ENCODE results near the gene ARHGEF1.

The ARHGEF1 gene

GRCh38 chr19:41935760-41936415 lies 52.9 kb downstream of the ARHGEF1 start:
- H4K12ac ChIP-seq (ENCODE audit: low read depth, low read length): no peak overlapping the region
- no peak overlapping the region for H3K4me3 ChIP-seq (ENCODE audit: low read depth, low read length)
- H3K4me1 ChIP-seq (ENCODE audit: control insufficient read depth in 1 of 2, insufficient read depth in 2 of 2, low read length in 2 of 2): peaks cover 3 to 4% of the 10 kb centered on the region in 2 experiments
- H3K4ac ChIP-seq (ENCODE audit: low read depth, low read length): no peak overlapping the region
- H2BK12ac ChIP-seq (ENCODE audit: low read length): no peak overlapping the region
- peaks cover 48% of the 10 kb centered on the region for H3K27me3 ChIP-seq (ENCODE audit: insufficient read depth, low read length)
- H4K8ac ChIP-seq (ENCODE audit: low read depth, low read length): no peak overlapping the region
- H3K27ac ChIP-seq (ENCODE audit: low read depth, low read length): no peak overlapping the region
- no peak overlapping the region for H3K18ac ChIP-seq (ENCODE audit: low read length)
- H3K79me1 ChIP-seq (ENCODE audit: low read length): no peaks in the 10 kb centered on the region
- no peak overlapping the region for H3K4me2 ChIP-seq (ENCODE audit: low read length)
- no peaks in the 10 kb centered on the region for H3K36me3 ChIP-seq (ENCODE audit: control insufficient read depth in 1 of 2, insufficient read depth in 2 of 2, low read length in 2 of 2)
- no peak overlapping the region for H3K14ac ChIP-seq (ENCODE audit: low read length)
- no peak overlapping the region for H4K91ac ChIP-seq (ENCODE audit: low read depth, low read length)
- H2BK120ac ChIP-seq (ENCODE audit: insufficient read depth, low read length, poor library complexity): no peak overlapping the region
- no peak overlapping the region for H2AK5ac ChIP-seq (ENCODE audit: low read length)
- no peak for DNase-seq
- peaks cover 4% of the 10 kb centered on the region for H3K9me3 ChIP-seq (ENCODE audit: insufficient read depth, low read depth, low read length)
- H2AFZ ChIP-seq (ENCODE audit: insufficient read depth, low read length, poor library complexity): no peak overlapping the region
- no peak overlapping the region for H2BK5ac ChIP-seq (ENCODE audit: low read depth, low read length, poor library complexity)
- H3K9ac ChIP-seq (ENCODE audit: low read length): no peak overlapping the region
- WGBS (ENCODE audit: extremely low coverage, insufficient coverage, insufficient read length): no CpG with 5 or more reads among the region's 26 CpGs
- no peaks in the 10 kb centered on the region for H3K79me2 ChIP-seq (ENCODE audit: control insufficient read depth, insufficient read depth, low read length, poor library complexity)
- H3K23ac ChIP-seq (ENCODE audit: low read length): no peak overlapping the region

GRCh38 chr19:41936416-41936850 lies 53.4 kb downstream of the ARHGEF1 start:
- Histone ChIP-seq H2AK5ac (ENCODE audit: low read length) (no peak overlapping the region), H3K9me3 (ENCODE audit: insufficient read depth, low read depth, low read length) (peaks cover 4% of the 10 kb centered on the region), H2BK5ac (ENCODE audit: low read depth, low read length, poor library complexity) (no peak overlapping the region), H3K14ac (ENCODE audit: low read length) (no peak overlapping the region), H3K79me2 (ENCODE audit: control insufficient read depth, insufficient read depth, low read length, poor library complexity) (no peaks in the 10 kb centered on the region), H3K36me3 (ENCODE audit: control insufficient read depth in 1 of 2, insufficient read depth in 2 of 2, low read length in 2 of 2) (no peaks in the 10 kb centered on the region), H3K4me3 (ENCODE audit: low read depth, low read length) (peak overlapping the region; percentile 44), H3K9ac (ENCODE audit: low read length) (no peak overlapping the region), H2BK12ac (ENCODE audit: low read length) (no peak overlapping the region), H3K79me1 (ENCODE audit: low read length) (no peaks in the 10 kb centered on the region), H4K91ac (ENCODE audit: low read depth, low read length) (no peak overlapping the region), H3K4ac (ENCODE audit: low read depth, low read length) (no peak overlapping the region), H2AFZ (ENCODE audit: insufficient read depth, low read length, poor library complexity) (no peak overlapping the region), H4K8ac (ENCODE audit: low read depth, low read length) (no peak overlapping the region), H2BK120ac (ENCODE audit: insufficient read depth, low read length, poor library complexity) (no peak overlapping the region), H3K18ac (ENCODE audit: low read length) (no peak overlapping the region), H4K12ac (ENCODE audit: low read depth, low read length) (no peak overlapping the region), H3K27ac (ENCODE audit: low read depth, low read length) (no peak overlapping the region), H3K23ac (ENCODE audit: low read length) (no peak overlapping the region), H3K4me2 (ENCODE audit: low read length) (no peak overlapping the region), H3K4me1 (ENCODE audit: control insufficient read depth in 1 of 2, insufficient read depth in 2 of 2, low read length in 2 of 2) (peaks cover 3 to 4% of the 10 kb centered on the region in 2 experiments), H3K27me3 (ENCODE audit: insufficient read depth, low read length) (peaks cover 48% of the 10 kb centered on the region)
- no CpG with 5 or more reads among the region's 8 CpGs for WGBS (ENCODE audit: extremely low coverage, insufficient coverage, insufficient read length)
- DNase-seq: no peak

DNA sequence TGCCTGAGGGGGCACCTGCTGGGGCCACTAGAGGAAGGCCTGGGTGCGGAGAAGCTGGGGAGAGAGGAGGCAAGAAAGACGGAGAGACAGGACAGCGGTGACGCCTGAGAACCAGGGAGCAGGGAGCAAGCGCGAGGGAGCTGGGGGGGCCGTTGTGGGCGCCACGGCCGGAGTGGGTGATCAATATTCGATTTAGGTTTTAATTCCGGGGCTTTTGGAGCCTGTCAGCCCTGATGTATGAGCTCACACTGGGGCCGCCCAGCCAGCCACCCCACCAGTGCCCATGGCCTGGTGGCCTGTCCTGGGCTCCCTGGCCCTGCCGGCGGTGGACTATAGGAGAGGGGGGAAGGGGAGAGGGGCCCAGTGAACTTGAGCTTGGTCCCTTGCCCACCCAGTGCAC lies 54.0 kb downstream of the ARHGEF1 start:
- no peak overlapping the region for H3K9ac ChIP-seq (ENCODE audit: low read length)
- no peak for DNase-seq
- H3K27ac ChIP-seq (ENCODE audit: low read depth, low read length): no peak overlapping the region
- H3K36me3 ChIP-seq (ENCODE audit: control insufficient read depth in 1 of 2, insufficient read depth in 2 of 2, low read length in 2 of 2): no peaks in the 10 kb centered on the region
- no CpG with 5 or more reads among the region's 15 CpGs for WGBS (ENCODE audit: extremely low coverage, insufficient coverage, insufficient read length)
- H2BK12ac ChIP-seq (ENCODE audit: low read length): no peak overlapping the region
- no peak overlapping the region for H2BK5ac ChIP-seq (ENCODE audit: low read depth, low read length, poor library complexity)
- H3K18ac ChIP-seq (ENCODE audit: low read length): no peak overlapping the region
- no peaks in the 10 kb centered on the region for H3K79me2 ChIP-seq (ENCODE audit: control insufficient read depth, insufficient read depth, low read length, poor library complexity)
- no peak overlapping the region for H2BK120ac ChIP-seq (ENCODE audit: insufficient read depth, low read length, poor library complexity)
- H3K27me3 ChIP-seq (ENCODE audit: insufficient read depth, low read length): peaks cover 47% of the 10 kb centered on the region
- no peak overlapping the region for H2AK5ac ChIP-seq (ENCODE audit: low read length)
- H4K91ac ChIP-seq (ENCODE audit: low read depth, low read length): no peak overlapping the region
- peaks cover 3% of the 10 kb centered on the region for H3K9me3 ChIP-seq (ENCODE audit: insufficient read depth, low read depth, low read length)
- no peak overlapping the region for H4K12ac ChIP-seq (ENCODE audit: low read depth, low read length)
- H2AFZ ChIP-seq (ENCODE audit: insufficient read depth, low read length, poor library complexity): no peak overlapping the region
- no peak overlapping the region for H3K23ac ChIP-seq (ENCODE audit: low read length)
- H3K4ac ChIP-seq (ENCODE audit: low read depth, low read length): no peak overlapping the region
- no peak overlapping the region for H3K4me2 ChIP-seq (ENCODE audit: low read length)
- no peak overlapping the region for H3K4me3 ChIP-seq (ENCODE audit: low read depth, low read length)
- no peaks in the 10 kb centered on the region for H3K79me1 ChIP-seq (ENCODE audit: low read length)
- peaks cover 3 to 4% of the 10 kb centered on the region in 2 experiments for H3K4me1 ChIP-seq (ENCODE audit: control insufficient read depth in 1 of 2, insufficient read depth in 2 of 2, low read length in 2 of 2)
- no peak overlapping the region for H4K8ac ChIP-seq (ENCODE audit: low read depth, low read length)
- no peak overlapping the region for H3K14ac ChIP-seq (ENCODE audit: low read length)

- Histone ChIP-seq H3K27me3 (ENCODE audit: insufficient read depth, low read length) (peaks cover 39% of the 10 kb centered on the region), H3K27ac (ENCODE audit: low read depth, low read length) (no peak overlapping the region), H2AFZ (ENCODE audit: insufficient read depth, low read length, poor library complexity) (no peak overlapping the region), H4K8ac (ENCODE audit: low read depth, low read length) (no peak overlapping the region), H3K4ac (ENCODE audit: low read depth, low read length) (no peak overlapping the region), H2BK120ac (ENCODE audit: insufficient read depth, low read length, poor library complexity) (no peak overlapping the region), H3K18ac (ENCODE audit: low read length) (no peak overlapping the region), H2BK5ac (ENCODE audit: low read depth, low read length, poor library complexity) (no peak overlapping the region), H3K36me3 (ENCODE audit: control insufficient read depth in 1 of 2, insufficient read depth in 2 of 2, low read length in 2 of 2) (no peaks in the 10 kb centered on the region), H3K4me1 (ENCODE audit: control insufficient read depth in 1 of 2, insufficient read depth in 2 of 2, low read length in 2 of 2) (peaks cover 3 to 4% of the 10 kb centered on the region in 2 experiments), H3K79me1 (ENCODE audit: low read length) (no peaks in the 10 kb centered on the region), H3K14ac (ENCODE audit: low read length) (no peak overlapping the region), H3K4me3 (ENCODE audit: low read depth, low read length) (no peak overlapping the region), H3K9me3 (ENCODE audit: insufficient read depth, low read depth, low read length) (no peaks in the 10 kb centered on the region), H3K79me2 (ENCODE audit: control insufficient read depth, insufficient read depth, low read length, poor library complexity) (no peaks in the 10 kb centered on the region), H4K91ac (ENCODE audit: low read depth, low read length) (no peak overlapping the region), H4K12ac (ENCODE audit: low read depth, low read length) (no peak overlapping the region), H2BK12ac (ENCODE audit: low read length) (no peak overlapping the region), H2AK5ac (ENCODE audit: low read length) (no peak overlapping the region), H3K4me2 (ENCODE audit: low read length) (no peak overlapping the region), H3K23ac (ENCODE audit: low read length) (no peak overlapping the region), H3K9ac (ENCODE audit: low read length) (no peak overlapping the region)
- DNase-seq: no peak
- WGBS (ENCODE audit: extremely low coverage, insufficient coverage, insufficient read length): no CpG with 5 or more reads among the region's 22 CpGs
Measured at GRCh38 chr19:41937525-41938468, 54.8 kb downstream of the ARHGEF1 start.
